GM10847 (cell line): ENCODE measurements around the gene CRYBG1.

Experiments
- POLR2A ChIP-seq: IDR thresholded peaks from 2 replicates; pipeline ENCODE4 v1.6.1; 2011; ENCODE audit not compliant: insufficient read length; ENCODE audit errors: extremely low read depth

Gene CRYBG1

GRCh38 chr6:106458021-106458986 lies 97.8 kb downstream of the CRYBG1 start:
- no peak for TF ChIP-seq POLR2A

GRCh38 chr6:106460481-106460880 lies 100.0 kb downstream of the CRYBG1 start:
- TF ChIP-seq POLR2A = no peak

GRCh38 chr6:106461084-106461483 lies 100.6 kb downstream of the CRYBG1 start:
- TF ChIP-seq POLR2A = no peak

DNA sequence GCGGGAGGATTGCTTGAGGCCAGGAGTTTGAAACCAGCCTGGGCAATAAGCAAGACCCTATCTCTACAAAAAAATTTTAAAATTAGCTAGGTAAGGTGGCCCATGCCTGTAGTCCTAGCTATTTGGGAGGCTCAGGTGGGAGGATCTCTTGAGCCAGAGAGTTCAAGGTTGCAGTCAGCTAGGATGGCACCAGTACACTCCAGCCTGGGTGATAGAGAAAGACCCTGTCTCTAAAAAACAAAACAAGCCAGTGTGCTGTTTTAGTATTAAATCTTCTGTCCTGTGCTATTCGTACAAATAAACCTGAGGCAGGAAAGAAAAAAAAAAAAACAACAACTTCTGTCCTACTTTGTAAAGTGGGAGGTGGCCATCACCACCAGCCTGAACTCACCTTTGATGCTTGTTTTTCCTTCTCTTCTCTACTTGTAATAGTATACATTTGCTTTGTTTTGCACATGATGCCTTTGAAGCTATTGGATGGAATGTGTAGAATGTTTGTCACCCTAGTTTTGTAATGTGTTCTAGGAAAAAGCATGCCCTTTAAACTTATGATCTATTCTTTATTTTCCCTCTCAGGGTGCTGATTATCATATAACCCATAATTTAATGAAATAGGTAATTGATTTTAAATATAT lies 102.5 kb downstream of the CRYBG1 start:
- TF ChIP-seq POLR2A = no peak

DNA sequence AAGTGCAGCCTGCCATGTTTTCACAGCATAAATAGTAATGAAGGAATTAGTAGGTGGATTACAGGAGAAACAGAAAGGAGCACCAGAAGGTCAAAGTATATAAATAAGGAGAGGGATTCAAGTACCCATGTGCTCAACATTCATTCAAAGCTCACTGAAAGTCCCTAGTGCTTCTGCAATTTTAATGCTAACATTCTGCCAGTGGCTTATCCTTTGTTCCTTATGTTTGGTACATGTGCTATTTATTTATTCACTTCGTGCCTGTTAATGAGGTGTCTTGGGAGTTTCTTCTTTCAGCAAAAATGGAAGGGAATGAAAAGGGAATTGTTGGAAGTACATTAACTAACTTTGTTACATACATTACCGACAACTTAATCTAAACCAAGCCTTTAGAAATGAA lies 105.7 kb downstream of the CRYBG1 start:
- TF ChIP-seq POLR2A = no peak

- TF ChIP-seq POLR2A = no peak
These were observed 108.4 kb downstream of the CRYBG1 start for GRCh38 chr6:106468935-106469334.

DNA sequence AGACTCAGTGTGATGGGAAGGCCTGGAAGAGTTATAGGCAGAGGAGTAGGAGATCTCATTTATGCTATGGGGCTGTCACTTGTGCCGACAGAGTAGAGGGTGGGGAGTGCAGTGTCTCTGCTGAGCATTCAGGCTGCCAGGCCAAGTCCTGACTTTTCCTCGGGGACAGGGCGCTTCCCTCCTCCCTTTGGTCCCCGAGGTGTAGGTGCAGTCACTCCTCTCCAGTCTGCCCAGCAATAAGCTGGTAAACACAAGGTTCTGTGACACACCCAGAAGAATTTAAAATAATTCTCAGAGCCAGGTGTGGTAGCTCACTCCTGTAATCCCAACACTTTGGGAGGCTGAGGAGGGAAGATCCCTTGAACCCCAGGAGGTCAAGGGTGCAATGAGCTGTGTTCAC lies 109.4 kb downstream of the CRYBG1 start:
- TF ChIP-seq POLR2A = no peak

GRCh38 chr6:106470316-106470715 lies 109.8 kb downstream of the CRYBG1 start:
- no peak for TF ChIP-seq POLR2A

DNA sequence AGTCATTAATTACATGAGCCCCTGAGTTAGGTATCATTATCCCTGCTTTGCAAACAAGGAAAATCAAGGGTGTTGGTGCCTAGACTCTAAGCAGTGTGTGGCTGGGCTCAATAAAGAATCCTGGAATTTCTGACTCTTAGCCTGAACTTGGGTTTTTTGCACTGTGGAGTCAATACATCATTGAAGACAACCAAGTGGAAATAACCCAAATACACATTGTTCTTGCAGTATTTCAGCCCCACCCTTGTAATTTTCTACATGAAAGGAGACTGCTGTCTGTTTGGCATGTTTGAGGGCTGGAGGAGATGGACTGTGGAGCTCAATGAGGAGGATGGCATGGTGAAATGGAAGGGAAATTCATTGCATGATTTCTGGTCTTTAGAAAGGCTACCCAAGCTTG lies 110.3 kb downstream of the CRYBG1 start:
- TF ChIP-seq POLR2A = no peak

- no peak for TF ChIP-seq POLR2A
These were observed 113.3 kb downstream of the CRYBG1 start for GRCh38 chr6:106473812-106474211.

GRCh38 chr6:106474466-106474865 lies 113.9 kb downstream of the CRYBG1 start:
- no peak for TF ChIP-seq POLR2A

DNA sequence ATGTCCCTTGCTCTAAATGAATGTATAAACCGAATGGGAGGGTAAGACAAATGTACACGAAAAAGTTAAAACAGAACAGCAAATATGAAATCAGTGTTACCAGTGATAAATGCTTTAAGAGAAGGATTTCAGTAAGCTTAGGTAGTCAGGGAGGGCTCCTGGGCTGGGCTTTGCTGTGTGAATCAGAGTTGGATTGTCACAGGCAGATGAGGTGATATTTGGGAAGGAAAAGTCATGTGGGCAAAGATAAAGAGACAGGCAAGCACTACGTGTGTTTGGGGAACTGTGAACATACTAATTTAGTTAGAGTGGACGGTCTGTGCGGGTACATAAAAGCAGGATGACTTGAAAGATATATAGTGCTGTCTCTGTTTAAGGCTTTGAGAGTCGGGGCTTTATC lies 114.8 kb downstream of the CRYBG1 start:
- no peak for TF ChIP-seq POLR2A

DNA sequence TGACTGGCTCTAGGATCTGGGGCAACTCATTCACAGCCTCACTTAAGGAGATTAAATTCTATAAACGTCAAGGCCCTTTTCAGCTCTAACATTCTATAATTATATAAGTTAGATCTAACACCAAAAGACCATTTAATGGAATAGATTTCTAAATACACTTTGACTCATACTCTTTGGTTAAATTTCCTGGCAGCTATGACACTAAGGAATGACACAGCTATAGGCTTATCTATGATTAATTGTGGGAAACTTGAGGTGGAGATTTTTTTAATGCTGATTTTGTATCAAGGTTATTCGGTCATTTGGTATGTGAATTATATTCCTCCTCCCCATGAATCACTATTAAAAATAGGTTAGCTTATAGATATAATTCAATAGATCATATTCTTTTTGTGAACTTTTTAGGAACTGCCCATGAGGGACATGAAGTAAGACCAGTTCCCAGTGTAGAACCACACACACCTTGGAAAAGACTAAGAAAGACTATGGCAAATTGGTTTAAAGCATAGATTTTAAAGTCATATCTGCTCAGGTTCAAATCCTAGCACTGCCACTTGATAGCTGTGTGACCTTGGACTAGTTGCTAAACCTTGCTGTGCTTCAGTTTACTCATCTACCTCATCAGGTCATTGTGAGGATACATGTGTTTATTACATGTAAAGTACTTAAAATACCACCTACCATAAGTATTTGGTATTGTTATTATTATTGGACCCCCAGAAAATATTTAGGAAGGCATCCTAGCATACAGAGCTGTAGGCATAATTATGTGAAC lies 116.0 kb downstream of the CRYBG1 start:
- TF ChIP-seq POLR2A = no peak

GRCh38 chr6:106477146-106477545 lies 116.6 kb downstream of the CRYBG1 start:
- no peak for TF ChIP-seq POLR2A

DNA sequence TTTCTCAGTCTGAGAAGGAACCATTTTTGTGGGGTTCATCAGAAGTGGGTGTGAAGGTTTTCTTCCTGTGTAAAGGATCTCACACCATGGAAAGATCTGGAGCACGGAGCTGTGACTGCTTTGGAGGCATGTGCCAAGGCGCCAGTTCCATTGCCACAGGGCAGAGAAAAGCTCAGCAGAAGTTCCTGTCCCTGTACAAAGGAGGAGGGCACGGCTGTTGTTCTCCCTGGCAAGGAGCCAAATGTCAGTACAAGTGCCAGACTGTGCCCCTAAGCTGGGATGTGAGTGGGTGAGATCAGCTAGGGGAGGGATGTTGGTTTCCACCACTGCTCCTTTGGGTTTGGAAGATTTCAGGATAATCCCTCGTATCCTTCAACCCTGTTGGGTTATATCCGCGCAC lies 117.3 kb downstream of the CRYBG1 start:
- TF ChIP-seq POLR2A = no peak

DNA sequence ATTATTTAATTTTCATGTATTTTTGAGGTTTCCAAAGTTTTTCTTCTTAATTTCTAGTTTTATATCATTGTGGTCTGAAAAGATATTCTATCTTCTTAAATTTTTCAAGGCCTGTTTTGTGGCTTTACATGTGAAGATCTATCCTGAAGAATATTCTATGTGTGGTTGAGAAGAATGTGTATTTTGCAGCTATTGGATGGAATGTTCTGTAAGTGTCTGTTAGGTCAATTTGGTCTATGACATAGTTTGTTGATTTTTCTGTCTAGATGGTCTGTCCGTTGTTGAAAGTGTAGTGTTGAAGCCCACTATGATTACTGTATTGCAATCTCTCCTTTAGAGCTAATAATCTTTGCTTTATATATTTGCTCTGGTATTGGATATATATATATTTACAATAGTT lies 125.7 kb downstream of the CRYBG1 start:
- no peak for TF ChIP-seq POLR2A
